Fibroblast of skin of left biceps (primary cell): ENCODE measurements around the gene RAB3GAP1.
A peak's percentile ranks its signal among the peaks of the same experiment; 100 is the strongest.
"Not testable (repeated sequence)": the region's sequence is repeated elsewhere in the genome, so short reads cannot be mapped to it uniquely, and the experiment has no call there.

Source experiments
- DNase-seq, 2 experiments: peaks; one replicate each; pipeline ENCODE4 v3.0.0-alpha.2; 2013; ENCODE audit warnings: low read depth in 2 of 2

Gene RAB3GAP1

GRCh38 chr2:135055182-135055786 lies 3.2 kb downstream of the RAB3GAP1 start:
- peak; percentile 40 to 47 for DNase-seq

GRCh38 chr2:135056790-135057189 lies 4.7 kb downstream of the RAB3GAP1 start:
- DNase-seq: peak in 1 of 2 experiments; percentile 5

DNA sequence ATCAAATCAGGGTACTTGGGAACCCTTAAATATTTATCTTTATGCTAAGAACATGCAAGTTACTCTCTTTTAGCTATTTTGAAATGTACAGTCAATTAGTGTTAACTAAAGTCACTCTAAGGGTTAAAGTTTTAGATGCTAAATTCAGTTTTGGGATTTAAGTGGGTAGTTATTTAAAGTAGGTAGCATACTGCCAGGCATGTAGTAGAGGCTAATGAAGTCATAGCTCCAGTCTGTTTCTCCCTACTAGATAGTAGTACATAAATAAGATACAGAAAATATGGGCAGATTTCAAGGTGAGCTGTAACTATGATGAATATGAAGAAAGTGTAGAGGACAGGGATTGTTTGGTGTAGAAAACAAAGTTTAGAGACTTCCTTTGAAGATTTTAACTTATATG lies 7.5 kb downstream of the RAB3GAP1 start:
- no peak for DNase-seq

DNA sequence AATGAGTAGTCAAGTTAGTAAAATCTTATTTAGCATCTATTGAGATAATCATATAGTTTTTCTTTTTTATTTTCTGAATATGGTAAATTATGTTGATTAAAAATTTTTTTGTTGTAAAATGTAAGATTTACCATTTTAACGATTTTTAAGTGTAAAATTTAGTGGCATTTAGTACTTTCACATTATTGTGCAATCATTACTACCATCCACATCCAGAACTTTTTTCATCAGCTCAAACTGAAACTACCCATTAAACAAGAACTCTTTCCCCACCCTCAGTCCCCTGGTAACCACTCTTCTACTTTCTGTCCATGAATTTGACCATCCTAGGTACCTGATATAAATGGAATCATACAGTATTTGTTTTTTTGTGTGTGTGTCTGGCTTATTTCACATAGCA lies 11.1 kb downstream of the RAB3GAP1 start:
- no peak for DNase-seq

DNA sequence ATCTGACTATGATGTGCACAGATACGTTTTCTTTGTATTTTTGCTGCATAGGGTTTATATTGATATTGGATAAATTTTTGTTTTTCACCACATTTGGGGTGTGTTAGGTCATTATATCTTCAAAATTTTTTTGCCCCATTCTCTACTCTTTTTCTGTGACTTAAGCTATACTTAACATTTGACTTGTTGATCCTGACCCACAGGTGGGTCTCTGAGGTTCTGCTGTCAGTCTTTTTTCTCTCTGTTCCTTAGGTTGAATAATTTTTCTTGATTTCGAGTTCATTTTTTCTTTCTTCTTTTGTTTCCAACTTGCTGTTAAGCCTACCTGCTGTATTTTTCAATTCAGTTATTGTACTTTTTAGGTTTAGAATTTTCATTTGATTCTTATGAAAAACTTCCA lies 12.1 kb downstream of the RAB3GAP1 start:
- no peak for DNase-seq

GRCh38 chr2:135066710-135067109 lies 14.6 kb downstream of the RAB3GAP1 start:
- no peak for DNase-seq

GRCh38 chr2:135072125-135072997 lies 20.3 kb downstream of the RAB3GAP1 start:
- DNase-seq: no peak

GRCh38 chr2:135074216-135074615 lies 22.1 kb downstream of the RAB3GAP1 start:
- no peak for DNase-seq

- DNase-seq: no peak
Observed at GRCh38 chr2:135076556-135076955, 24.5 kb downstream of the RAB3GAP1 start.

DNA sequence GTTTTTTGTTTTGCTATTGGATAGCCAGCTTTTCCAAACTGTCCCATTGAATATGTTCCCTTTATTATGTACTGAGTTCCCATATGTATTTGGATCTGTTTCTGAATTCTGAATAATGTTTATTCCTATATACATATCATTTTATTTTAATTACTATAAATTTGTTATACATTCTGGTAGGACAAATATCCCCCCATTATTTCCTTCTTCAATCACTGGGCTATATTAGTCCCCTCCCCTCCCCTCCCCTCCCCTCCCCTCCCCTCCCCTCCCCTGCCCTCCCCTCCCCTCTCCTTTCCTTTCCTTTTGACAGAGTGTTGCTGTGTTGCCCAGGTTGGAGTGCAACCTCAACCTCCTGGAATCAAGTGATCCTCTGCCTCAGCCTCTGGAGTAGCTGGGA lies 26.3 kb downstream of the RAB3GAP1 start:
- DNase-seq: no peak

DNA sequence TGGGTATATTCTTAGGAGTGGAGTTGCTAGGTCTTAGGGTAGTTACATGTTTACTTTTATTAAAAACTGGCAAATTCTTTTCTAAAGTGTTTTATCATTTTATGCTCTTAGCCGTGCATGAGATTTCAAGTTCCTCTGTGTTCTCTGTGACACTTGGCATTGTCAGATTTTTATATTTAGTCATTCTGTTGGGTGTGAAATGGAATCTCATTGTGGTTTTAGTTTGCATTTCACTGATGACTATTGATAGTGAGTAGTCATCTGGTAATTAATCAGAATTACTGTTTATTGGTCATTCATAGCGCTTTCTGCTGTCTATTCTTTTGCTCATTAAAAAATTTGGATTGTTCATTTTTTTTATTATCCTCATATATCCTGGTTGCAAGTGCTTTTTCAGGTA lies 34.1 kb downstream of the RAB3GAP1 start:
- DNase-seq: no peak

DNA sequence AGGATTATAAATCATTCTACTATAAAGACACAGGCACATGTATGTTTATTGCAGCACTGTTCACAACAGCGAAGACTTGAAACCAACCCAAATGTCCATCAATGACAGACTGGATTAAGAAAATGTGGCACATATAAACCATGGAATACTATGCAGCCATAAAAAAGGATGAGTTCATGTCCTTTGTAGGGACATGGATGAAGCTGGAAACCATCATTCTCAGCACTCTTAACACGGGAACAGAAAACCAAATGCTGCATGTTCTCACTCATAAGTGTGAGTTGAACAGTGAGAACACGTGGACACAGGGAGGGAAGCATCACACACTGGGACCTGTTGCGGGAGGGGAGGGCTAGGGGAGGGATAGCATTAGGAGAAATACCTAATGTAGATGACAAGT lies 37.5 kb downstream of the RAB3GAP1 start:
- DNase-seq: not testable (repeated sequence)

GRCh38 chr2:135091681-135092080 lies 39.6 kb downstream of the RAB3GAP1 start:
- no peak for DNase-seq

- DNase-seq: no peak
Observed at GRCh38 chr2:135093193-135093592, 41.1 kb downstream of the RAB3GAP1 start.

- DNase-seq: no peak
Observed at GRCh38 chr2:135093670-135094330, 41.7 kb downstream of the RAB3GAP1 start.

- no peak for DNase-seq
Observed at GRCh38 chr2:135094508-135094907, 42.4 kb downstream of the RAB3GAP1 start.

GRCh38 chr2:135095591-135095990 lies 43.5 kb downstream of the RAB3GAP1 start:
- no peak for DNase-seq

GRCh38 chr2:135096665-135097446 lies 44.8 kb downstream of the RAB3GAP1 start:
- DNase-seq: no peak

DNA sequence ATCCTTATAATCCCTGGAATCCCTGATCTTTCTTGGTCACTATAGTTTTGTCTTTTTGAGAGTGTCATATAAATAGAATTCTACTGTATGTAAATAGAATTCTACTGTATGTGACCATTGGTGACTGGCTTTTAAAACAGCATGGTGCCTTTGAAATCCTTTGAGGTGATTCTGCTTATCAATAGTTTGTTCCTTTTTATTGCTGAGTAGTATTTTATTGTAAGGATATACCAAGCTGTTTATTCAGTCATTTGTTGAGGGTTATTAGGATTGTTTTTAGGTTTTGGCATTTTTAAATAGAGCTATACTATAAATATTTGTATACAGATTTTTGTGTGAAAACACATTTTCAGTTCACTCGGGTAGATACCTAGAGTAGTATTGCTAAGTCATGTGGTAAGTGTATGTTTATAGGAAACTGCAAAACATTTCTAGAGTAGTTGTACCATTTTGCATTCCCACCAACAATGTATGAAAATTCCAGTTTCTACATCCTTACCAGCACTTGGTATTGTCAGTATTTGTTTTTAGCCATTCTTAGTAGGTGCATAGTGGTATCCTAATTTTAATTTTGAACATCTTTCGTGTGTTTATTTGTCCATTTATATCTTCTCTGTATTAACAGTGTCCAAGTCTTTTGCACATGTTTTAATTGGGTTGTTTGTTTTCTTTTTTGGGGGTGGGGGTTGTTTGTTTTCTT lies 45.6 kb downstream of the RAB3GAP1 start:
- no peak for DNase-seq

DNA sequence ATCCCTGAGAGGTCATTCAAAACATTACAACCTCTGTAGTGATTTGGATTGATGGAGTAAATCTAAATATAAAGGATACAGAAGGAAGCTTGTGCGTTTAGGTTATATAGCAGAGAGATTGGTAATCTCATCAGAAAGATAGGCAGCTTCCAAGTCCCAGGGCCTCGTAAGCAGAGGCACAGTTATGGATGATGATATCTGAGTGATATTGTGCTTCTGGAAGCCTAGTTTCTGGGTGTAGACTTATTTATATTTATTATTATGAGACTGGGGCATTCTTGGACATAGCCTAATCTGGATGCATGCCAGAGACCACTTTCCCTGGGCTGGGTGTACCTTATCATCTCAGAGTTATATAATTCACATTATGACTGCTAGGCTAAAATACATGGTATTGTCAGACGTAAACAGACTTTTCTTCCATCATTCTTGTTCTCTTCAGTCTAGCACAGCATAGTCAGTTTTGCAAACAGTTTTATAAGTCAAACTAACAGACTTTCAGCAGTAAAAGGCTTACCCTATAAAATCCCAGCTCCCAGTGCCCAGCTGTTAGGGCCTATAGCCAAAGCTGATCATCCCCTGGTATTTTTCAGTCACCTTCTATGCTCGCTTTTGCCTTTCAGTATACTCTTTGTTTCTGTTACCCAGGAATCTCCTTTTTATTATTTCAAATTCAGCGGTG lies 47.9 kb downstream of the RAB3GAP1 start:
- DNase-seq: no peak

GRCh38 chr2:135103843-135104242 lies 51.8 kb downstream of the RAB3GAP1 start:
- DNase-seq: no peak
